Hepatocyte (in vitro differentiated cells): ENCODE data around the gene ARHGAP25. TPM values are rescaled to one million over a fixed set of nuclear protein-coding genes. Genes with fewer than 3 reads are reported as not detected.
A peak's percentile ranks its signal among the peaks of the same experiment; 100 is the strongest.

ENCODE experiments used
- DNase-seq: peaks from one replicate; pipeline ENCODE4 v3.0.0-alpha.2; 2016; ENCODE audit warnings: low spot score
- H2AFZ ChIP-seq: fragments of 200-600 bp; sonication (generic); 2 replicates; pipeline ENCODE4 v1.6.0; 2016; ENCODE audit warnings: antibody characterized with exemption, mild to moderate bottlenecking
- H3K27ac ChIP-seq: fragments of 200-600 bp; sonication (generic); 2 replicates; pipeline ENCODE4 v1.5.1; 2016; ENCODE audit warnings: mild to moderate bottlenecking
- H3K27me3 ChIP-seq: fragments of 200-600 bp; sonication (generic); 2 replicates; pipeline ENCODE4 v1.6.1; 2016
- H3K36me3 ChIP-seq: fragments of 200-600 bp; sonication (generic); replicated peaks from 2 replicates; pipeline ENCODE4 v1.5.1; 2016; ENCODE audit warnings: low read depth; ENCODE audit not compliant: insufficient read depth
- H3K4me1 ChIP-seq: fragments of 200-600 bp; sonication (generic); 2 replicates; pipeline ENCODE4 v1.5.1; 2016; ENCODE audit warnings: mild to moderate bottlenecking, moderate library complexity; ENCODE audit not compliant: insufficient read depth
- H3K4me2 ChIP-seq: fragments of 200-600 bp; sonication (generic); 2 replicates; pipeline ENCODE4 v1.6.0; 2016
- H3K4me3 ChIP-seq: fragments of 200-600 bp; sonication (generic); 2 replicates; pipeline ENCODE4 v1.5.1; 2016; ENCODE audit warnings: mild to moderate bottlenecking
- H3K79me2 ChIP-seq: fragments of 200-600 bp; sonication (generic); 2 replicates; pipeline ENCODE4 v1.6.0; 2017; ENCODE audit warnings: mild to moderate bottlenecking
- H3K9me2 ChIP-seq: fragments of 200-600 bp; sonication (generic); replicated peaks from 2 replicates; pipeline ENCODE4 v1.6.0; 2017; ENCODE audit warnings: mild to moderate bottlenecking; ENCODE audit not compliant: insufficient read depth
- H3K9me3 ChIP-seq: fragments of 200-600 bp; sonication (generic); 2 replicates; pipeline ENCODE4 v1.5.1; 2016; ENCODE audit warnings: low read depth, mild to moderate bottlenecking
- H4K20me1 ChIP-seq: fragments of 200-600 bp; sonication (generic); 2 replicates; pipeline ENCODE4 v1.6.0; 2016; ENCODE audit warnings: mild to moderate bottlenecking; ENCODE audit not compliant: insufficient read depth, poor library complexity, severe bottlenecking
- EZH2 ChIP-seq: fragments of 200-600 bp; sonication (generic); IDR thresholded peaks from 2 replicates; pipeline ENCODE4 v1.6.1; 2016; ENCODE audit warnings: antibody characterized with exemption, mild to moderate bottlenecking, borderline replicate concordance
- EZH2phosphoT487 ChIP-seq: fragments of 200-600 bp; sonication (generic); IDR thresholded peaks from one replicate; pipeline ENCODE4 v1.6.1; 2018; ENCODE audit warnings: antibody characterized with exemption, mild to moderate bottlenecking, low read depth, moderate library complexity; ENCODE audit not compliant: unreplicated experiment, severe bottlenecking
- WGBS: methylation state at CpG from one replicate; pipeline ENCODE4 v1.1.6; 2016; ENCODE audit warnings: low lambda C conversion rate; ENCODE audit errors: missing lambda C conversion rate; 5-methylcytosine and 5-hydroxymethylcytosine counted together
- polyA plus RNA-seq: library from polyadenylated mRNA; unstranded; fragments of >200 nt; fragmentation: Nextera tagmentation; extraction: Ambion mirVana; gene quantifications from 2 replicates; pipeline ENCODE4 v1.2.1, GENCODE V29; 2016
- total RNA-seq: library from RNA; depleted of rRNA; stranded (reverse); fragments of >200 nt; gene quantifications from 2 replicates; pipeline ENCODE4 v1.2.3, GENCODE V29; 2014
- TF ChIP-seq, protein P1 (sequence below): fragments of 200-600 bp; sonication (generic); IDR thresholded peaks from 2 replicates; pipeline ENCODE4 v1.5.1; 2016; ENCODE audit warnings: antibody characterized with exemption, mild to moderate bottlenecking; ENCODE audit not compliant: poor library complexity

Gene ARHGAP25
- total and polyA plus RNA-seq, 2 experiments from 2014 or later = 0.21 to 0.47 TPM

DNA sequence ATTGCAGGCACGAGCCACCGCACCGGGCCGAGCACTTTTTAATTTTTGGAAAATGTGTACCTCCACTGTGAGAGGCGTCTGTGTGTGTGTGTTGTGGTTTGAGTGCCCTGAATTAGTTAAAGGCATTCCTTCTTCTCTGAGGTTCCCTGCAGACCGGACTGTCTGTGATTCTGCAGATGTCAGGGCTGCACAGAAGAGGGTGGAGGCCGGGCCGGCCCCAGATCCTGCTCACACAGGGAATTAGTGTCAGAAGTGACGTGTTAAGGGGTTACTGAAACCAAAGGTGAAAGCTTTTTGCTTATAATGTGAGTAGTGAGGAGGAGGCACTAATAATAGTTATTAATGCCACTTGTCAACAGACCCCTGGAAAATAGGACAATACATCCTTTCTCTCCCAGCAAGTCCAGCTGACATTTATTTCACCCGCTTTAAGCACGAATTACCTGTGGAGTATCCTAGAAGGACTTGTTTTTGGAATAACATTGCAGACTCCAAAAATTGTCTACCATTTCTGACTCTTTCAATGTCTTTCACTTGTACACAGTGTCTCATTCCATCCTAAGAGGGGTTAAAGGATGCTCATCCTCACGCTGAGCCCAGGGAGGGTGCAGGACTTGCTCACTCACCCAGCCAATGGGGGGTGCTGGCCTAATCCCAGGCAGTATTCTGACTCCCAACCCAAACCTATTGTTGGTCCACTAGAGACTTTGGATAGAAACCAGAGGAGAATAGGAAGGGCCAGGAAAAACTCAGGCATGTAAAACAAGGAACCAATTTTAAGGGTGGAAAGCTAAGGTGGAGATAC is 16.2 kb downstream of the ARHGAP25 start:
- no peak overlapping the region for H3K27ac ChIP-seq
- 90% methylated on average over 12 of the region's 12 CpGs for WGBS
- H2AFZ ChIP-seq = no peak overlapping the region
- no peaks in the 10 kb centered on the region for H4K20me1 ChIP-seq
- H3K27me3 ChIP-seq = no peaks in the 10 kb centered on the region
- no peaks in the 10 kb centered on the region for H3K36me3 ChIP-seq
- H3K9me2 ChIP-seq = no peaks in the 10 kb centered on the region
- TF ChIP-seq, protein P1, sequence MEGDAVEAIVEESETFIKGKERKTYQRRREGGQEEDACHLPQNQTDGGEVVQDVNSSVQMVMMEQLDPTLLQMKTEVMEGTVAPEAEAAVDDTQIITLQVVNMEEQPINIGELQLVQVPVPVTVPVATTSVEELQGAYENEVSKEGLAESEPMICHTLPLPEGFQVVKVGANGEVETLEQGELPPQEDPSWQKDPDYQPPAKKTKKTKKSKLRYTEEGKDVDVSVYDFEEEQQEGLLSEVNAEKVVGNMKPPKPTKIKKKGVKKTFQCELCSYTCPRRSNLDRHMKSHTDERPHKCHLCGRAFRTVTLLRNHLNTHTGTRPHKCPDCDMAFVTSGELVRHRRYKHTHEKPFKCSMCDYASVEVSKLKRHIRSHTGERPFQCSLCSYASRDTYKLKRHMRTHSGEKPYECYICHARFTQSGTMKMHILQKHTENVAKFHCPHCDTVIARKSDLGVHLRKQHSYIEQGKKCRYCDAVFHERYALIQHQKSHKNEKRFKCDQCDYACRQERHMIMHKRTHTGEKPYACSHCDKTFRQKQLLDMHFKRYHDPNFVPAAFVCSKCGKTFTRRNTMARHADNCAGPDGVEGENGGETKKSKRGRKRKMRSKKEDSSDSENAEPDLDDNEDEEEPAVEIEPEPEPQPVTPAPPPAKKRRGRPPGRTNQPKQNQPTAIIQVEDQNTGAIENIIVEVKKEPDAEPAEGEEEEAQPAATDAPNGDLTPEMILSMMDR = no peak
- TF ChIP-seq EZH2phosphoT487 = no peak
- no peak for TF ChIP-seq EZH2
- H3K4me1 ChIP-seq = peaks cover 5% of the 10 kb centered on the region
- H3K4me2 ChIP-seq = no peak overlapping the region
- H3K79me2 ChIP-seq = no peaks in the 10 kb centered on the region
- no peaks in the 10 kb centered on the region for H3K9me3 ChIP-seq
- DNase-seq = no peak
- H3K4me3 ChIP-seq = no peak overlapping the region

DNA sequence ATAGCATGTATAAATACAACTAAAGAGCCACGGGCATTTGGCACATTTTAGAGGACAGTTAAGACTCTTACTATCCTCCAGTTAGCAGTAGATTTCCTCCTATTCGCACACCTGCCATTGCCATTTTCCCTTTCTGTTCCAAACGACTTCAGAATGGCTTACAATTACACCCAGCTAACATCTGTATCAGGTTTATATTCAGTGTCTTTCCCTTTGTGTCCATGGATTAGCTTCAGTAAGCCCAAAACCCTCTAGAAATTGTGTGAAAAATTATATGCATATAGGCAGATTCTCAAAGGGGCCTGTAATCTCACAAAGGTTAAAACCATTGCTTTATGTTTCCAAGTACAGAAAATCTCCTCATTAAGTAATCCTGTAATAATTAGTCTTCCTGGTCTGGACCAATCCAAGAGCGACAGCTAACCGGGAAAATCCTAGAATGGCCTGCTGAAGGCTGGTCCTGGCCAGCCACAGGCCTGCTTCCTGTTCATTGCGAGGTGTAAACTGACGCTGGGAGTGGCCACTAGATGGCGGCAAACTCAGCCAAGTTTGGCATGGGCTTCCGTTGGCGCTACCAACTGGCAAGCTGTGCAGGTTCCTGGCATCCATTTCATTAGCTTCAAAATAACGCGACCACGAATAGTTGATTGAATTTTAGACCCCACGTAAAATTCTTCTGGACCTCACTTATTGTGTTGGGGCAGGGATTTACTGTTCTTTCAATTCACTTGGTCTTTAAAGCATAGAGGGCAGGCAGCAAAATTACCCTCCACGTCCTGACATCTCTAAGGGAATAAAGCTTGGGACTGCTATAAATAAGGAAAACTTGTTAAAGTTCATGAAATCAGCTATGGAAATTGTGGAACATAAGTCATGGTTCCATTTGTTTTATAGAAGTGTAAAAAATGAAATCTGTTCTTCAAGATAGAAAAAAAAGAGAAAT is 17.1 kb downstream of the ARHGAP25 start:
- H2AFZ ChIP-seq = no peak overlapping the region
- peak overlapping the region; percentile 10 for H3K4me2 ChIP-seq
- no peaks in the 10 kb centered on the region for H3K79me2 ChIP-seq
- DNase-seq = peak; percentile 92
- H3K27ac ChIP-seq = no peak overlapping the region
- no peak for TF ChIP-seq EZH2phosphoT487
- TF ChIP-seq, protein P1 = peak; percentile 98
- TF ChIP-seq EZH2 = no peak
- peaks cover 5% of the 10 kb centered on the region for H3K4me1 ChIP-seq
- H3K9me3 ChIP-seq = no peaks in the 10 kb centered on the region
- no peaks in the 10 kb centered on the region for H3K27me3 ChIP-seq
- no peaks in the 10 kb centered on the region for H4K20me1 ChIP-seq
- H3K9me2 ChIP-seq = no peaks in the 10 kb centered on the region
- WGBS = 19% methylated on average over 15 of the region's 15 CpGs
- no peak overlapping the region for H3K4me3 ChIP-seq
- no peaks in the 10 kb centered on the region for H3K36me3 ChIP-seq

DNA sequence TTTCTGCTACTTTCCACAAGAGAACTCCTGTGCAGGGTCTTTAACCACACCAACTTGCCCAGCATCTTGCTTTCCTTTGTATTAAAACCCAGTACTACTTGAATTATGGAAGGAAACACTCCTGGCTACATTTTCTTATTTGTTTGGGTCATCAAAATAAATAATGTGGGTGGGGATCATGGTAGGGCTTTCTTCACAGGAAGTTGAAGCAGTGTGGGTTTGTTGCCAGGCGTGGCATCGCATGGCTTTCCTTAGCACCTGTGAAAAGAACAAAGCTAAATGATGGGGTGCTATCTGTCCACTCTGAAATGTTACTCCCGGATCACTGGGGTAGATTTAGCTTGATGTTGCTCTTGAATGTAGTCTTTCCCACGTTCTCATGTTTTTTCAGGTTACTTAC is 18.7 kb downstream of the ARHGAP25 start:
- 76% methylated on average over 4 of the region's 4 CpGs for WGBS
- H3K36me3 ChIP-seq = no peaks in the 10 kb centered on the region
- no peak overlapping the region for H3K27ac ChIP-seq
- H3K79me2 ChIP-seq = no peaks in the 10 kb centered on the region
- H3K27me3 ChIP-seq = no peaks in the 10 kb centered on the region
- peaks cover 5% of the 10 kb centered on the region for H3K4me1 ChIP-seq
- no peaks in the 10 kb centered on the region for H3K9me2 ChIP-seq
- H3K4me3 ChIP-seq = no peak overlapping the region
- no peak for TF ChIP-seq EZH2
- TF ChIP-seq, protein P1 = no peak
- no peak for TF ChIP-seq EZH2phosphoT487
- H4K20me1 ChIP-seq = no peaks in the 10 kb centered on the region
- H3K4me2 ChIP-seq = no peak overlapping the region
- H2AFZ ChIP-seq = no peak overlapping the region
- DNase-seq = no peak
- no peaks in the 10 kb centered on the region for H3K9me3 ChIP-seq
